Measurements from ENCODE around the gene CACUL1.

The CACUL1 gene

GRCh38 chr10:118763202-118763988 lies 8.6 kb upstream of the CACUL1 start:
- Histone ChIP-seq H3K36me3 (ENCODE audit: control insufficient read depth in 1 of 2, insufficient read depth in 2 of 2, low read length in 2 of 2) (no peaks in the 10 kb centered on the region), H3K23ac (ENCODE audit: low read length) (no peak overlapping the region), H2AFZ (ENCODE audit: insufficient read depth, low read length, poor library complexity) (no peak overlapping the region), H3K4me3 (ENCODE audit: low read depth, low read length) (no peak overlapping the region), H3K27ac (ENCODE audit: low read depth, low read length) (no peak overlapping the region), H2BK5ac (ENCODE audit: low read depth, low read length, poor library complexity) (no peak overlapping the region), H3K79me2 (ENCODE audit: control insufficient read depth, insufficient read depth, low read length, poor library complexity) (no peaks in the 10 kb centered on the region), H4K91ac (ENCODE audit: low read depth, low read length) (no peak overlapping the region), H3K18ac (ENCODE audit: low read length) (no peak overlapping the region), H3K14ac (ENCODE audit: low read length) (no peak overlapping the region), H4K8ac (ENCODE audit: low read depth, low read length) (no peak overlapping the region), H3K4me1 (ENCODE audit: control insufficient read depth in 1 of 2, insufficient read depth in 2 of 2, low read length in 2 of 2) (no peaks in the 10 kb centered on the region), H3K4me2 (ENCODE audit: low read length) (no peak overlapping the region), H3K27me3 (ENCODE audit: insufficient read depth, low read length) (no peaks in the 10 kb centered on the region), H3K4ac (ENCODE audit: low read depth, low read length) (no peak overlapping the region), H2AK5ac (ENCODE audit: low read length) (no peak overlapping the region), H2BK12ac (ENCODE audit: low read length) (no peak overlapping the region), H3K79me1 (ENCODE audit: low read length) (no peaks in the 10 kb centered on the region), H4K12ac (ENCODE audit: low read depth, low read length) (no peak overlapping the region), H3K9me3 (ENCODE audit: insufficient read depth, low read depth, low read length) (peaks cover 2% of the 10 kb centered on the region), H2BK120ac (ENCODE audit: insufficient read depth, low read length, poor library complexity) (no peak overlapping the region), H3K9ac (ENCODE audit: low read length) (no peak overlapping the region)
- WGBS (ENCODE audit: extremely low coverage, insufficient coverage, insufficient read length), result no CpG with 5 or more reads among the region's 3 CpGs
- DNase-seq, result no peak

GRCh38 chr10:118760265-118760664 lies 5.5 kb upstream of the CACUL1 start:
- no peaks in the 10 kb centered on the region for H3K4me1 ChIP-seq (ENCODE audit: control insufficient read depth in 1 of 2, insufficient read depth in 2 of 2, low read length in 2 of 2)
- H3K36me3 ChIP-seq (ENCODE audit: control insufficient read depth in 1 of 2, insufficient read depth in 2 of 2, low read length in 2 of 2), result no peaks in the 10 kb centered on the region
- peak overlapping the region; percentile 37 for H3K4me2 ChIP-seq (ENCODE audit: low read length)
- no peak overlapping the region for H3K23ac ChIP-seq (ENCODE audit: low read length)
- peak overlapping the region; percentile 1 for H3K4me3 ChIP-seq (ENCODE audit: low read depth, low read length)
- H3K79me1 ChIP-seq (ENCODE audit: low read length), result no peaks in the 10 kb centered on the region
- H3K14ac ChIP-seq (ENCODE audit: low read length), result no peak overlapping the region
- no peaks in the 10 kb centered on the region for H3K79me2 ChIP-seq (ENCODE audit: control insufficient read depth, insufficient read depth, low read length, poor library complexity)
- no peak overlapping the region for H4K12ac ChIP-seq (ENCODE audit: low read depth, low read length)
- H4K91ac ChIP-seq (ENCODE audit: low read depth, low read length), result no peak overlapping the region
- H3K9ac ChIP-seq (ENCODE audit: low read length), result no peak overlapping the region
- no peak overlapping the region for H3K27ac ChIP-seq (ENCODE audit: low read depth, low read length)
- H2BK5ac ChIP-seq (ENCODE audit: low read depth, low read length, poor library complexity), result no peak overlapping the region
- no peak overlapping the region for H3K18ac ChIP-seq (ENCODE audit: low read length)
- no peak overlapping the region for H2BK12ac ChIP-seq (ENCODE audit: low read length)
- H3K27me3 ChIP-seq (ENCODE audit: insufficient read depth, low read length), result no peaks in the 10 kb centered on the region
- no CpG with 5 or more reads among the region's 36 CpGs for WGBS (ENCODE audit: extremely low coverage, insufficient coverage, insufficient read length)
- H4K8ac ChIP-seq (ENCODE audit: low read depth, low read length), result no peak overlapping the region
- no peak overlapping the region for H3K4ac ChIP-seq (ENCODE audit: low read depth, low read length)
- H2AFZ ChIP-seq (ENCODE audit: insufficient read depth, low read length, poor library complexity), result peak overlapping the region; percentile 30
- no peak overlapping the region for H2AK5ac ChIP-seq (ENCODE audit: low read length)
- no peak overlapping the region for H2BK120ac ChIP-seq (ENCODE audit: insufficient read depth, low read length, poor library complexity)
- no peak for DNase-seq
- H3K9me3 ChIP-seq (ENCODE audit: insufficient read depth, low read depth, low read length), result no peaks in the 10 kb centered on the region

GRCh38 chr10:118758449-118758848 lies 3.7 kb upstream of the CACUL1 start:
- no peak overlapping the region for H3K4me2 ChIP-seq (ENCODE audit: low read length)
- WGBS (ENCODE audit: extremely low coverage, insufficient coverage, insufficient read length), result no CpG with 5 or more reads among the region's 1 CpG
- H3K27ac ChIP-seq (ENCODE audit: low read depth, low read length), result no peak overlapping the region
- no peaks in the 10 kb centered on the region for H3K9me3 ChIP-seq (ENCODE audit: insufficient read depth, low read depth, low read length)
- H3K27me3 ChIP-seq (ENCODE audit: insufficient read depth, low read length), result no peaks in the 10 kb centered on the region
- H3K79me2 ChIP-seq (ENCODE audit: control insufficient read depth, insufficient read depth, low read length, poor library complexity), result peaks cover 7% of the 10 kb centered on the region
- no peaks in the 10 kb centered on the region for H3K36me3 ChIP-seq (ENCODE audit: control insufficient read depth in 1 of 2, insufficient read depth in 2 of 2, low read length in 2 of 2)
- no peak overlapping the region for H2AFZ ChIP-seq (ENCODE audit: insufficient read depth, low read length, poor library complexity)
- no peak overlapping the region for H3K9ac ChIP-seq (ENCODE audit: low read length)
- H2AK5ac ChIP-seq (ENCODE audit: low read length), result no peak overlapping the region
- H3K4me1 ChIP-seq (ENCODE audit: control insufficient read depth in 1 of 2, insufficient read depth in 2 of 2, low read length in 2 of 2), result no peaks in the 10 kb centered on the region
- H3K23ac ChIP-seq (ENCODE audit: low read length), result no peak overlapping the region
- no peak overlapping the region for H3K14ac ChIP-seq (ENCODE audit: low read length)
- no peak overlapping the region for H4K8ac ChIP-seq (ENCODE audit: low read depth, low read length)
- no peak overlapping the region for H2BK120ac ChIP-seq (ENCODE audit: insufficient read depth, low read length, poor library complexity)
- H3K4me3 ChIP-seq (ENCODE audit: low read depth, low read length), result no peak overlapping the region
- H2BK12ac ChIP-seq (ENCODE audit: low read length), result no peak overlapping the region
- no peak overlapping the region for H2BK5ac ChIP-seq (ENCODE audit: low read depth, low read length, poor library complexity)
- H3K79me1 ChIP-seq (ENCODE audit: low read length), result peaks cover 7% of the 10 kb centered on the region
- H4K12ac ChIP-seq (ENCODE audit: low read depth, low read length), result no peak overlapping the region
- no peak for DNase-seq
- no peak overlapping the region for H3K4ac ChIP-seq (ENCODE audit: low read depth, low read length)
- H4K91ac ChIP-seq (ENCODE audit: low read depth, low read length), result no peak overlapping the region
- no peak overlapping the region for H3K18ac ChIP-seq (ENCODE audit: low read length)

- H2BK12ac ChIP-seq (ENCODE audit: low read length), result peak overlapping the region; percentile 17
- H3K9ac ChIP-seq (ENCODE audit: low read length), result peak overlapping the region; percentile 93
- peaks cover 7% of the 10 kb centered on the region for H3K79me1 ChIP-seq (ENCODE audit: low read length)
- peak overlapping the region; percentile 87 for H3K18ac ChIP-seq (ENCODE audit: low read length)
- H3K4me2 ChIP-seq (ENCODE audit: low read length), result peak overlapping the region; percentile 90
- H3K27me3 ChIP-seq (ENCODE audit: insufficient read depth, low read length), result no peaks in the 10 kb centered on the region
- peak overlapping the region; percentile 91 for H2AFZ ChIP-seq (ENCODE audit: insufficient read depth, low read length, poor library complexity)
- peak in 1 of 2 donors; percentile 19 for DNase-seq
- peak overlapping the region; percentile 50 for H2AK5ac ChIP-seq (ENCODE audit: low read length)
- no peaks in the 10 kb centered on the region for H3K36me3 ChIP-seq (ENCODE audit: control insufficient read depth in 1 of 2, insufficient read depth in 2 of 2, low read length in 2 of 2)
- H4K12ac ChIP-seq (ENCODE audit: low read depth, low read length), result peak overlapping the region; percentile 65
- no peaks in the 10 kb centered on the region for H3K4me1 ChIP-seq (ENCODE audit: control insufficient read depth in 1 of 2, insufficient read depth in 2 of 2, low read length in 2 of 2)
- WGBS (ENCODE audit: extremely low coverage, insufficient coverage, insufficient read length), result no CpG with 5 or more reads among the region's 22 CpGs
- H3K4me3 ChIP-seq (ENCODE audit: low read depth, low read length), result peak overlapping the region; percentile 100
- peak overlapping the region; percentile 80 for H2BK120ac ChIP-seq (ENCODE audit: insufficient read depth, low read length, poor library complexity)
- peak overlapping the region; percentile 86 for H3K27ac ChIP-seq (ENCODE audit: low read depth, low read length)
- H3K4ac ChIP-seq (ENCODE audit: low read depth, low read length), result peak overlapping the region; percentile 84
- H4K91ac ChIP-seq (ENCODE audit: low read depth, low read length), result peak overlapping the region; percentile 80
- H3K14ac ChIP-seq (ENCODE audit: low read length), result peak overlapping the region; percentile 78
- peak overlapping the region; percentile 89 for H4K8ac ChIP-seq (ENCODE audit: low read depth, low read length)
- no peaks in the 10 kb centered on the region for H3K9me3 ChIP-seq (ENCODE audit: insufficient read depth, low read depth, low read length)
- peaks cover 9% of the 10 kb centered on the region for H3K79me2 ChIP-seq (ENCODE audit: control insufficient read depth, insufficient read depth, low read length, poor library complexity)
- H2BK5ac ChIP-seq (ENCODE audit: low read depth, low read length, poor library complexity), result peak overlapping the region; percentile 65
- no peak overlapping the region for H3K23ac ChIP-seq (ENCODE audit: low read length)
These were observed 578 bp downstream of the CACUL1 start for GRCh38 chr10:118754229-118754555.

All from trophoblast cell (in vitro differentiated cells and primary cell).